ENCODE measurements around the gene PLEKHJ1.

DNA sequence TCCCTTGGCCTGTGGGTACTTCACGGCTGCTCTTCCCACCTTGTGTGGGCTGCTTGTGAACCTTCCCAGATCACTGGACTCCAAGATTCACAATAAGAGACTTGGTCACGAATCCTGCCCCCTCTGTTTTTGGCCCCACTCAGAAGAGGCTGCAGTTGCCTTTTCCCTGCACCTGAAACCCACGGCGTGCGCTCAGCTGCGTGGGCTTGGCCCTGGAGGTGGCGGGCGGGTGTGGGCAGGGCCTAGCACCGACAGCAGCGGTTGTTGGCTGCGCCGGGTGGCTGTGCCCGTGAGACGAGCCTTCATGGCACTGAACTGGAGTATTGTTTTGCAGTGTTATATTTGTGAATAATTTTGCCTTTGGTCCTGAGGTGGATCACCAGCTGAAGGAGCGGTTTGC is 33.8 kb downstream of the PLEKHJ1 start:
- TF ChIP-seq CTCF (IDR thresholded peaks at IDR 0.05) (no peak), POLR2AphosphoS5 (IDR thresholded peaks at IDR 0.05) (no peak)
